Fibroblast of skin of left biceps (primary cell): ENCODE measurements around the gene PADI1.
A peak's percentile ranks its signal among the peaks of the same experiment; 100 is the strongest.
"Not testable (repeated sequence)": the region's sequence is repeated elsewhere in the genome, so short reads cannot be mapped to it uniquely, and the experiment has no call there.

Experiments
- DNase-seq, 2 experiments: peaks; one replicate each; pipeline ENCODE4 v3.0.0-alpha.2; 2013; ENCODE audit warnings: low read depth in 2 of 2

Gene PADI1

GRCh38 chr1:17217607-17218006 lies 12.7 kb downstream of the PADI1 start:
- no peak for DNase-seq

- DNase-seq, result no peak
Measured at GRCh38 chr1:17218939-17219338, 14.0 kb downstream of the PADI1 start.

GRCh38 chr1:17220287-17220686 lies 15.4 kb downstream of the PADI1 start:
- DNase-seq, result no peak

- DNase-seq, result no peak
Measured at GRCh38 chr1:17222557-17222956, 17.6 kb downstream of the PADI1 start.

- DNase-seq, result no peak
Measured at GRCh38 chr1:17224434-17224833, 19.5 kb downstream of the PADI1 start.

- no peak for DNase-seq
Measured at GRCh38 chr1:17225140-17225539, 20.2 kb downstream of the PADI1 start.

GRCh38 chr1:17227358-17227915 lies 22.5 kb downstream of the PADI1 start:
- no peak for DNase-seq

GRCh38 chr1:17228619-17229018 lies 23.7 kb downstream of the PADI1 start:
- no peak for DNase-seq

- no peak for DNase-seq
Measured at GRCh38 chr1:17229379-17229778, 24.5 kb downstream of the PADI1 start.

- DNase-seq, result no peak
Measured at GRCh38 chr1:17230106-17230505, 25.2 kb downstream of the PADI1 start.

GRCh38 chr1:17230671-17231310 lies 25.9 kb downstream of the PADI1 start:
- DNase-seq, result no peak

- peak; percentile 42 to 50 for DNase-seq
Measured at GRCh38 chr1:17232759-17233661, 28.1 kb downstream of the PADI1 start.

- DNase-seq, result peak; percentile 38 to 45
Measured at GRCh38 chr1:17233675-17234320, 28.9 kb downstream of the PADI1 start.

- DNase-seq, result no peak
Measured at GRCh38 chr1:17234405-17234804, 29.5 kb downstream of the PADI1 start.

GRCh38 chr1:17235135-17235885 lies 30.4 kb downstream of the PADI1 start:
- no peak for DNase-seq

- peak; percentile 48 to 51 for DNase-seq
Measured at GRCh38 chr1:17236779-17237560, 32.0 kb downstream of the PADI1 start.

- no peak for DNase-seq
Measured at GRCh38 chr1:17237561-17237903, 32.6 kb downstream of the PADI1 start.

GRCh38 chr1:17239420-17239819 lies 34.5 kb downstream of the PADI1 start:
- DNase-seq, result peak; percentile 63 to 66

GRCh38 chr1:17241011-17241779 lies 36.3 kb downstream of the PADI1 start:
- not testable (repeated sequence) for DNase-seq

- not testable (repeated sequence) for DNase-seq
Measured at GRCh38 chr1:17241780-17242074, 36.8 kb downstream of the PADI1 start.
